Erythroblast (primary cell): ENCODE data around the gene DYNC1I1.

Experiments used
- GATA1 ChIP-seq: IDR thresholded peaks from 2 replicates; pipeline ENCODE4 v1.6.1; 2011; ENCODE audit warnings: low read depth, mild to moderate bottlenecking, control low read depth, low read length, moderate library complexity
- POLR2A ChIP-seq: IDR thresholded peaks from 2 replicates; pipeline ENCODE4 v1.6.1; 2011; ENCODE audit warnings: mild to moderate bottlenecking, low read length

- TF ChIP-seq POLR2A: no peak
- no peak for TF ChIP-seq GATA1
Measured at GRCh38 chr7:95737828-95738505, 34.4 kb upstream of the DYNC1I1 start.
